Peyer's patch (tissue), 4 donors: ENCODE data around the gene RRP1B. TPM values are rescaled to one million over a fixed set of nuclear protein-coding genes. Genes with fewer than 3 reads are reported as not detected.

Experiments used
- DNase-seq, 3 donors: peaks; one replicate each; pipeline ENCODE4 v3.0.0-alpha.2; 2017 to 2019
- H3K27ac ChIP-seq, 4 donors: fragments of 200-600 bp; sonication (generic); one replicate each; pipeline ENCODE4 v1.5.1; 2016 to 2019
- H3K27me3 ChIP-seq, 2 donors: fragments of 200-600 bp; sonication (generic); one replicate each; pipeline ENCODE4 v1.5.1; 2019
- H3K36me3 ChIP-seq, 3 donors: fragments of 200-600 bp; sonication (generic); one replicate each; pipeline ENCODE4 v1.5.1; 2016 to 2019
- H3K4me1 ChIP-seq, 4 donors: fragments of 200-600 bp; sonication (generic); one replicate each; pipeline ENCODE4 v1.5.1; 2016 to 2019
- H3K4me3 ChIP-seq, 4 donors: fragments of 200-600 bp; sonication (generic); 1 replicate in 3 of 4; 2 replicates in 1 of 4; pipeline ENCODE4 v1.5.1; 2016 to 2019; ENCODE audit warnings: mild to moderate bottlenecking in 1 of 4
- H3K9me3 ChIP-seq, 4 donors: fragments of 200-600 bp; sonication (generic); one replicate each; pipeline ENCODE4 v1.5.1; 2016 to 2019; ENCODE audit warnings: mild to moderate bottlenecking in 1 of 4
- CTCF ChIP-seq, 6 experiments: fragments of 450-650 bp in 4 of 6; fragments of 200-600 bp in 2 of 6; sonication (generic) in 1 of 6; IDR thresholded peaks; one replicate each; pipeline ENCODE4 v1.5.1; 2017 to 2019; ENCODE audit warnings: antibody characterized with exemption in 6 of 6, mild to moderate bottlenecking in 3 of 6, moderate library complexity in 1 of 6
- POLR2A ChIP-seq, 2 donors: fragments of 450-650 bp; IDR thresholded peaks; one replicate each; pipeline ENCODE4 v1.5.1; 2017; ENCODE audit warnings: antibody characterized with exemption in 2 of 2, mild to moderate bottlenecking in 2 of 2, moderate library complexity in 2 of 2
- total RNA-seq, 4 donors: library from RNA; depleted of rRNA; stranded (reverse); fragments of >200 nt; gene quantifications; one replicate each; pipeline ENCODE4 v1.1.0, GENCODE V29; 2016

RRP1B gene
- total RNA-seq, 4 donors from 2014 or later, result 10.7 to 28.1 (median 14.1) TPM

DNA sequence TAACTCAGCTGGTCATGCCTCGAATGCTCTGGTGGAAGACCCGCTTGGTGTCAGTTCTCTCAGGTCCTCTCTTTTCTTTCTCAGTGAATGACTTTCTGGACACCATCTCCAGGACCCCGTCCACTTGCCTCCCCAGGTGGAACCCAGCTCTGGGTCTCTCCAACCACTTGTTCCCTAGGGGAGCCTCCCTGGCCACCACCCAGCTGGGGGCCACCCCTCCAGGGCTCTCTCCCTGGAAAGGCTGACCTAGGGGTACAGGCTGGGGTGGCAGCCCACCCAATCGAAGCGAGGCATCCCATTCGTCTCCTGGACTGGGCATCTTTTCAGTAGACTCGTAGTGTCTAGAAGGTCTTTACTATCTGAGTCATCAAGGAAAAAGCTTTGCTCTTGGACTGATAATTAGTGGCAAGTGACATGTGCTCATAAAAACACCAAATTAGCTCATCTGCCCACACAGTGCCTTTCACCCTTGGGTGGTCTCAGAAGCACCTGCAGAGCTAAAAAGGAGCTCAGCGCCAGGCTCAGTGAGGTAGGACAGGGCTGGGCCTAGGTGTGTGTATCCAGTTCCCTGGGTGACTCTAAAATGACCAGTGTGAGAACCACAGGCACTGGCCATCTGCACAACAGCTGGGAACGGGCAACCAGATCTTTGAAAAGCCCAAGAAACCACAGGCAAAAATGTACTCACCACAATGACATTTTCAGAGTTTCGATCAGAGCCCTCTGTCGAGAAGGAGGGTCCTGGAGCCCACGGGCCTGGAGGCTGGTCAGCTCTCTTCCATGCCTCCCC, 57.2 kb downstream of the RRP1B start:
- no peaks in the 10 kb centered on the region for H3K9me3 ChIP-seq
- peaks cover 0 to 25% (median 21%) of the 10 kb centered on the region in 4 donors for H3K4me1 ChIP-seq
- no peaks in the 10 kb centered on the region for H3K36me3 ChIP-seq
- no peak for DNase-seq
- peak overlapping the region in 2 of 4 donors; percentile 1 to 3 for H3K27ac ChIP-seq
- no peak overlapping the region for H3K4me3 ChIP-seq
- H3K27me3 ChIP-seq, result no peaks in the 10 kb centered on the region
- TF ChIP-seq CTCF (IDR thresholded peaks at IDR 0.05) (no peak), POLR2A (IDR thresholded peaks at IDR 0.05) (no peak)

DNA sequence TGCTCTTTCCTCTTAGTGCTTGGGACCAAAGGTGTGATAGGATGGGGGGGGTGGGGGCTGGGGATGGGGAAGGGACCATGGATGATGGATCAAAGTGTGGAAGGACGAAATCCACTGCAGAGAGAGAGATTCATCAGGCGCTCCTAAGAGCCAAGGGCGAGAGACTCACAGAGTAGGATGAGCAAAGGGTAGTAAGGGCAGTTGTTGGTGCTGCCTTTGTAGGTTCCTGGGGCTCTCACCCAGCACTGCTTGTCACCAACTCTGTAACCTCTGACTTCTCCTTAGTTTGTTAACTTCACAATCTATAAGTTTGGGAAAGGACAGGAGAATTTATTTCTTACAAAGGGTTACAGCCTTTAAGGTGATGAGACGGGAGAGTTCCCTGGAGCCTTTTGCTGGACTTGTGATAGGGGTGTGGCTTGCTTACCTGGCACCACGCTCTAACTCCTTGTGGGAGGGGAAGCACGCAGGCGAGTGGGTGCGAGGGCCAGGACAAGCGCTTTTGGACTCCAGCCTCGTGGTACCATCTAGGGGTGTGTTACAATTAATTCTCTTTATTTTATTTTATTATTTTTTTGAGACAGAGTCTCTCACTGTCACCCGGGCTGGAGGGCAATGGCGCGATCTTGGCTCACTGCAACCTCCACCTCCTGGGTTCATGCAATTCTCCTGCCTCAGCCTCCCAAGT, 58.0 kb downstream of the RRP1B start:
- Histone ChIP-seq H3K36me3 (no peaks in the 10 kb centered on the region), H3K9me3 (no peaks in the 10 kb centered on the region), H3K27ac (peak overlapping the region in 2 of 4 donors; percentile 1 to 3), H3K4me1 (peaks cover 0 to 29% (median 23%) of the 10 kb centered on the region in 4 donors), H3K27me3 (no peaks in the 10 kb centered on the region), H3K4me3 (no peak overlapping the region)
- TF ChIP-seq CTCF (IDR thresholded peaks at IDR 0.05), result no peak
- TF ChIP-seq POLR2A (IDR thresholded peaks at IDR 0.05), result no peak
- no peak for DNase-seq

DNA sequence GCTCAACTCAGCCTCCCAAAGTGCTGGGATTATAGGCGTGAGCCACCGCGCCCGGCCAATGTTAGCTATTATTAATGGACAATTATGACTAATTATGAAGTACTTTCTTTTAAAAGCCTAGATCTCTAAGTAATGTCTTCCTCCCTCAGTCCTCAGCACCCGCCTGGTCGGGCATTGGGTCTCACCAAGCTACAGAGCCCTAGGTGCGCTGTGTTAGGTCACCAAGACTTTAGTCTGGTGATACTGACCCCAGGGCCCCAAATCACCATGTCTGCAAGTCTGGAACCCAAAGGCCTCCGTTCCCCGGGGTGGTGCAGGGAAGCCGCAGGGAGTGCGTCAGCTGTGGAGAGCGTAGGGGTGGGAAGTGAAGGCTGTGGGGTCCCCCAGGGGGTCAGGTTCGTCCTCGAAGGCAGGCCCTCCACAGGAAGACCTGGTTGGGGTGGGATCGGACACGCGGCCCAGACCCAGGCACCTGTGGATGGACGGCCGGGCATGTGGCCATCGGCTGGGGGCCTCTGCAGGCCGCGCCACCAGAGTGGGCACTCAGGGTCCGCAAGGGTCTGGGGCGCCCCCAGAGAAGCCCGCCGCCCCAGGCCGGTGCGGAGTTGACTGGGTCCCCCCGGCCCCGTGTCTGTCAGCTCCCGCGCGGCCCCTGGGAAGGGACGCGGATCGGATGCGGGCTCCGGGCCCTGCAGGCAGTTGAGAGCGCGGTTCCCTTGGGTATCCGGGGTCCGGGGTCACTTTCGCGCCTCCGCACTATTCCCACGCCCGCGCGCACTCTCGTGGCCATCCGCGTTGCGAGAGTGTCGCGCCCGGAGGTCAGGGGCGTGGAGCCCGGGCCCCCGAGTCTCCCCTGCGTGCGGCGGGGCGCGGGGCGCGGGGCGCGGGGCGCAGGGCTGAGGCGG, 58.9 kb downstream of the RRP1B start:
- Histone ChIP-seq H3K4me1 (peaks cover 0 to 26% (median 23%) of the 10 kb centered on the region in 4 donors), H3K27me3 (no peaks in the 10 kb centered on the region), H3K36me3 (no peaks in the 10 kb centered on the region), H3K4me3 (peak overlapping the region; percentile 75 to 99 (median 91)), H3K27ac (peak overlapping the region; percentile 88 to 99 (median 93)), H3K9me3 (no peaks in the 10 kb centered on the region)
- TF ChIP-seq CTCF (IDR thresholded peaks at IDR 0.05), result peak in 1 of 6 experiments; percentile 19
- no peak for TF ChIP-seq POLR2A (IDR thresholded peaks at IDR 0.05)
- peak in 1 of 3 donors; percentile 64 for DNase-seq

GRCh38 chr21:43718872-43719747, 59.8 kb downstream of the RRP1B start, which contains the start of gene PDXK:
Gene PDXK (plus strand): TSS chr21:43719129. CDS start chr21:43719295, 166 bp downstream.
- H3K36me3 ChIP-seq, result peaks cover 0 to 5% (median 0%) of the 10 kb centered on the region in 3 donors
- TF ChIP-seq POLR2A (IDR thresholded peaks at IDR 0.05) (peak; percentile 80 to 88), CTCF (IDR thresholded peaks at IDR 0.05) (peak in 2 of 6 experiments; percentile 9 to 23)
- peak; percentile 85 to 94 (median 94) for DNase-seq
- peak within 1 kb of the TSS; percentile 75 to 99 (median 91) for H3K4me3 ChIP-seq
- no peaks in the 10 kb centered on the region for H3K27me3 ChIP-seq
- H3K9me3 ChIP-seq, result no peaks in the 10 kb centered on the region
- H3K27ac ChIP-seq, result peak within 1 kb of the TSS; percentile 88 to 99 (median 93)
- peaks cover 0 to 26% (median 23%) of the 10 kb centered on the region in 4 donors for H3K4me1 ChIP-seq
